GM19324 (cell line): Measurements from ENCODE around the gene BCAR3.
A peak's percentile ranks its signal among the peaks of the same experiment; 100 is the strongest.
"Not testable (repeated sequence)": the region's sequence is repeated elsewhere in the genome, so short reads cannot be mapped to it uniquely, and the experiment has no call there.

Experiments used
- ATAC-seq: cut with Tn5 transposase; IDR thresholded peaks from one replicate; pipeline ENCODE4 v1.9.1; 2021; ENCODE audit warnings: mild to moderate bottlenecking, moderate library complexity; ENCODE audit not compliant: unreplicated experiment, low FRiP score

The BCAR3 gene

DNA sequence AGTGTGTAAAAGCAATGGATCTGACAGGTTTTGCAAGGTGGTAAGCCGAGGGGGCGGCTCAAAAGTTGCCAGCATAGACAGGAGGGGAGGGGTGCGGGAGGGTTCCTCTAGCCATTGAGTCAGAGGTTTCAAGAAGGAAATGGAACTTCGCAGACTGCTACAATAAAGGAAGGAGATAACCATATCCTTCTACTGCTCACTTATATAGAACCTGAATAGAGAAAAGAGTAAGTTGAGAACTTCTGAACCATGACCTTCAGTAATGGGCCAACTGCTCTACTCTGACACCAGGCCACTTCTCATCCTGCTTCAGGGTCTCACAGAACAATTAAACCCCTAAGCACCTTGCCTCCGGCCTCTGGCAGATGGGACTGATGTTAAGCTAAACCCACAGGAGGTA lies 26.3 kb upstream of the BCAR3 start:
- ATAC-seq = peak; percentile 52

DNA sequence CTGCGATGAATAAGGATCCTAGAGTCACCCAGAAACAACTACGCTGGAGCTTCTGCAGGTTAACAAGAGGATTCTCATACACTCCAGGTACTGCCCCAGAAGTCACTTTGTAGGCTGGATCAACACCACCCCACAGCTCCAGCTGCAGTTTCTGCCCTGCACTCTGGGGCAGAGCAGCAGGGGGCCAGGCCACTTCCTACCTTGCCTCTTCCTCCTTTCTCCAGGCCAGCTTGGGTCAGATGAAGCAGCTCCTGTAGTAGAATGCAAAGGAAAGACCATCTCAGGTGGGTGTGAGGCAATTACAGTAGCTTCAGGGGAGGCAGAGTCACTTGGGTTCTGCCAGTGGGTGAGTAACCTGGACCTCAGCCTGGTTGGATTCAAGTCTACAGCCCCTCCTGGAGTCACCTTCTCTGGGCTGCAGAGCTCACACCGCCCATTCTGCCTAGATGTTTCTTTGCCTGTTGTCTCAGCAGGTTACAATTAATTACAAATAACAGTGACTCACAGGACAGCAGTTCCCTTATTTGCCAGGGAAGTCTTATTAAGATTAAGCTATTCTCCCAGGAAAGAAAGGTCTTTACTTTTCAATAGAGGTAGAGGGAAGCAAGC lies 24.4 kb upstream of the BCAR3 start:
- no peak for ATAC-seq

DNA sequence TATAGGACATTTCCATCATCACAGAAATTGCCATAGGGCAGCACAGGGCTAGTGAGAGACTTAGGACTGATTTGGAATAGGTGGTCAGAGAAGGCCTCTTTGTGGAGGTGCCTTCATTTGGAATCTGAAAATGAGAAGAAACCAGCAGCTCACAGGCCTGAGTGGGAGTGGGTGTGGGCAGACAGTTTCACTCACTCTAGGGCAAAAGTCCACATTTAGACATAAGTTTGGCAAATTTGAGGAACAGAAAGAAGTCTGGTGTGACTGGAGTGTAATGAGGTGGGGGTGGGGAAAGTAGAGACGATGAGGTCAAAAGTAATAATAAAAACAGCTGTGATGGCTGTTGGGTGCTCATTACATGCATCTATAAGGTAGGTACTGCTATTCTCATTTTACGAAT lies 22.4 kb upstream of the BCAR3 start:
- ATAC-seq = peak; percentile 52

DNA sequence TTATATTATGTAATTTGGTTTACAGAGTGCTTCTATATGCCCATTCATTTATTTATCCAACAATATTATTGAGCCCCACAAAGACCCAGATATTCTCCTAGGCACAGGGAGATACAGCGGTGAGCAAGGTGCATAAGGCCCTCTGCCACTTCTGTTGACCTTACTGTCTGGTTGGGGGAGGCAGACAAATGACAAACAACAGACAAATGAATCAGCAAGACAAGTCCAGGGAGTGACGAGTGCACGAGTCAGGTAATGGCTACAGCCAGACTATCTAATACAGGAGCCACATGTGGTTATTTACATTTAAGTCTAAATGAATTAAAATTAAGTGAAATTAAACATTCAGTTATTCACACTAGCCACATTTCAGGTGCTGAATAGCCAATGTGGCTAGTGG lies 22.0 kb upstream of the BCAR3 start:
- ATAC-seq = no peak

DNA sequence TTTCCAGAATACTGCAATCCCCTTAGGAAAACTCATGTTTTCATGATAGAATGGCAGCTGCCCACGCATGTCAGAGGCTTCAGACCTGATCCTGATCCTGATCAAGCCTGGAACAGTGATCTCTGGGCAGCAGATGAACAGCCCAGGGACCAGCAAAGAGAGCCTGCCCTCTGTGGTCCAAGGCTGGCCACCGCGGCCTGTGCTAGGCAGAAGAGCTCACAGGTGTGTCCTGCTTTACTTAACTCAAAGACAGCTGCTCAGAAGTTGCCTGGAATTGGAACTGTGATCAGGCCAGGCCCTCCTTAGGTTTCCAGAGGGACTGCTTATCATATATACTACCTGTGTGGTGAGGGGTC lies 21.2 kb upstream of the BCAR3 start:
- ATAC-seq = no peak

- ATAC-seq = no peak
These were observed 20.6 kb upstream of the BCAR3 start for GRCh38 chr1:93702111-93702827.

DNA sequence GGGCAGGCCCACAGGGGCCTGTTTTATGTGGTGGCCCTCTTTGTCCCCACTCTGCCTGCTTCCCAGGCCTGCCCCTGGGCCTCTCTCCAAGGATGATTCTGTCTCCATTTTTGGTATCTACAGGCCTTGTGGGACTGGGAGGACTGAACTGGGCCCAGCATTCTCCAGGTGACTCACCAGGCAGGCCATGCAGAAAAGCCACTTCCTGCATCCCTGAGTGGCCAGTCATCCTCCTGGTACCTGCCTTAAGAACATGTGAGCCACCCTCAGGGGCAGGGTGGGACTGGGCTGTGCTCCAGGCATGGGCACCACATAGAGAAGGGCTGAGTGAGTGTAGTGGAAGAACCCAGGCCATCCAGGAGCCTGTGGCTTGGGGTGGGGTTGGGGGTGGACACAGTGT lies 20.0 kb upstream of the BCAR3 start:
- ATAC-seq = no peak

DNA sequence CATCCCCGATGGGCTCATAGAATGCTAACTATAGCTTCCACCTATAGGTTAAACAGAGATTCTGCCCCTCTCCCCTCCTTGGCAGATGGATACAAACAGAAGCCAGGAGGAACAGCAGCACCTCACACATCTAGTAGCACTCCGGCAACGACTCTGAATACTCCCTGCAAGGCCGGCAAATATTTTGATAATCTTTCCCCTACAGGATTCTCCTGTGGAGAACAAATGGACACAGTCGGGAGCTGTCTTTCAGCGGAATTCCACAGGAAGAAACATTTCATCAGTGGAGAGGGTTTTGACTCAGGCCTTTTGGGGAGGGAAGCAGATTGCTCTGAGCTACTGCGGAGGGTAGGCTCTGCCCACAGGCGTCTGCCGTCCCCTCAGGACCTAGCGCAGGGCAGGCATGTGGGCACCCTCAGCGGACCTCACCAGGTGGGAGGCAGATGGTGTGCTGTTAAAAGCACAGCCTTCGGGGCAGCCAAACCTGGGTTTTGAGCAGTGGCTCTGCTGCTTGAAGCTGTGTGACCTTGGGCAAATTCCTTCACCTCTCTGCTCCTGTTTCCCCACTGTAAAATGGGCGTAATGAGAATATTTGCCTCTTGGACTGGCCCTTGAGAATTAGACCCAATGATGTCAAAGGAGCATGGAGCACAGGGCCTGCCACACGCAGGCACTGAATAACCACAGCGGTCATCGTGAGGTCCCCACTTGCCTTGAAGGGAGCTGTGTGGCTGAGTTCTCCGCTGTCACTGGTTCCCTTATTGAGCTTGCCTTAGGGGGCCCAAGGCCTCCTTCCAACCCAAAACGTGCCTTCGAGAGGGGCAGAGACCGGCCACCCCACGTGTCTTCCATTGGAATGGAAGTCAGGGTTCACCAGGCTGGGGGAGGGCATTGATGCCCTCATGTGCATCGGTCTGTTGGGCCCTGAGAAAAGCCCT lies 19.2 kb upstream of the BCAR3 start:
- ATAC-seq = no peak

DNA sequence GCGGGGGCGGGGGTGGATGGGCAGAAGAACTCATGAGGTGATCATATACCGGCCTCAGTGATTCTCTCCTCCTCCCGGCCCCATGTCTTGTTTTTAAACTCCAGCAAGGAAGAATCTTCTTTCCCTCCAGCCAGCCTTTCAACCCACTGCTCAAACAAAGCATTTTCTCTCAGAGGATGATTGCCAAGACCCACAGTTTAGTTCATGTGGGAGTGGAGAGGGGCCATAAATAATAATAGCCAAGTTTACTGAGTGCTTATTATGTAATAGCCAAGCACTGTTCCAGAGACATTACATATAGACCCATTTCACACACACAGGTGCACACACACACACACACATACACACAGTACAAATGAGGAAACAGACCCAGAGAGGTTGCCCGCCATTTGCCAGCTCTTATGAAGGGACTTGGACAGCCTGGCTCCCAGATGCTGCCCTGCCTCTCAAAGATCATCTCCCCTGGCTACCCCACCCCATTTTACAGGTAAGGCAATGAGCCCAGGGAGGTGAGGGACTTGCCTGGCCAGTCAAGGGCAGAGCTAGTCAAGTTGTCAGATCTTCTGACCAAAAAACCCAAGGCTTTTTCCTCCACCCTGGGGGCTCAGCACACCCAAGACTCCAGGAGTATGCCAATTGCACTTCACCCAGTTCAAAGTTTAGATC lies 18.0 kb upstream of the BCAR3 start:
- ATAC-seq = no peak

DNA sequence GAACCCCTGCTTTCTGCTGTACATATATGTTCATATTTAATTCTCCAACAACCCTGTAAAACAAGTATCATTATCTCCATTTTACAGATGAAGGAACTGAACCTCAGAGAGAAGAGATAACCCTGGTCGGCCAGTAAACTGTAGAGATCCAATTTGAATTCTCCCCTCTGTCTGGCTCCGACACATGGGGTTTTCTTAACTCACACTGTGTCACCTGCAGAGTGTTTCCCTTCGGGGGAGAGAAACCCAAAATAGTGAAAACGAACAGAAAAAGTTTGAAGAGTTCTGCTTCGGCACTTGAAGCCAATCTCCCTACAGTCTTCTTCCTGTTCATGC lies 17.4 kb upstream of the BCAR3 start:
- no peak for ATAC-seq

GRCh38 chr1:93698329-93699048 lies 16.9 kb upstream of the BCAR3 start:
- ATAC-seq = no peak

- ATAC-seq = not testable (repeated sequence)
These were observed 15.9 kb upstream of the BCAR3 start for GRCh38 chr1:93697566-93697965.

- ATAC-seq = no peak
These were observed 13.9 kb upstream of the BCAR3 start for GRCh38 chr1:93695411-93696005.

GRCh38 chr1:93694819-93695218 lies 13.2 kb upstream of the BCAR3 start:
- no peak for ATAC-seq

DNA sequence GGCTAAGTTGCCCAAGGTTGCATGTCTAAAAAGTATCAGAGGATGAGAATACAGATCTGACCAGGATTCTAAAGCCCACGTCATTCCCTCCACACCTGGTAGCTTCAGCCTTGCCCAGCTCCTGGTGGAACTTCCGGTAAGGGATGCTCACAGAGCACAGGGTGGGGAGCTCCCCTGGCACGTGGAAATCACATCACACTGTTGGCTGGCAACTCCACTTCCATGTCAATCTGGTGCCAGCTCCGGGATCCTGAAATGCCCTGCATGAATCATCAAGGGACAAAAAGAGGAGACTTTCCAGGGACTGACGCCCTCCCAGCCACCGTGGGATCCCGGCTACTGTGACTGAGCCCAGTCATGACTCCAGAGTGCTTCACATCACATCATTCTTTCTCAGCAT lies 12.4 kb upstream of the BCAR3 start:
- ATAC-seq = no peak

DNA sequence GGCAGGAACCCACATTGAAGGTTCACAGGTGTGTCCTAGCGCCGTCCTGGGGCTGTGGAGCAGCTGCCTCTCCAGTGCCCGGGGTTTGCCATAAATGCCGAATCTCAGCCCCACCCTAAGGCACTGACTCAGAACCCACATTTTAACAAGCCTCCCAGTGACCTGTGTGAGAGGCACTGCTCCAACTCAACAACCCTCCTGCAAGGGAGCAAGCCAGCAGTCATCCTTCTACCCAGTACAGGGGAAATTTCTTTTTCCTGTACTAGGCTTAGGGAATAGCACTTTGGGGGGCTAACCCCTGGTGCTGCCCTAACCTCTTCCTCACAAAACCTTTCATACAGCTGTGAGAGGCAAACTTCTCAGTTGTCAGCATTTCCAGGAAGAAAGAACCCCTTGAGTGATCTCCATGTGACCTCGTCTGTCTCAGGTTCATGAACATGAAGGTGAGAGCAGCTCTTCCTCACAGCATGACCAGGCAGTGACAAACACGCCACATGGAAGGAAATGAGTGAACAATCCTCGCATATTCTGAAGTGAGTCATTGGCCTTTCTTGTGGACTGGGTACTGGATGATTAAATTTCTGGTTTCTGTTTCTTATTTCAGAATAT lies 11.4 kb upstream of the BCAR3 start:
- no peak for ATAC-seq

- ATAC-seq = no peak
These were observed 10.8 kb upstream of the BCAR3 start for GRCh38 chr1:93692451-93692861.

DNA sequence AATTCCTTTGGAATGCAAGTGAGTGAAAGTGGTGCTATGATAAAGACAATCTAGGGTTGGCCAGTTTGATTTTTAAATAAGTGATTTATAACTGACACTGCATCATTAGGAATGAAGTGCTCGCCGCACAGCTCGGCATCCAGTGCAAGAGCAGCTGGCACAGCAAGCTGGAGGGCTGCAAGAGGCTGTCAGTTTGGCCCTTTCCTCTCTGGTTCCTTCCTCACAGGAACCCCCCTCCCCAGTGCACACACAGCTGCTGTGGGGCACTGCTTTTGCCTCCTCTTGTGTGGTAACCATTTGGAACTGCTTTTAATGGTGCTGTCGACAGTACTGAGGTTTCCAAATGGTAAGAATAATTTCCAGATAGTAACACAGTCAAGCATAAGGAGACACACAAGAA lies 10.4 kb upstream of the BCAR3 start:
- no peak for ATAC-seq

DNA sequence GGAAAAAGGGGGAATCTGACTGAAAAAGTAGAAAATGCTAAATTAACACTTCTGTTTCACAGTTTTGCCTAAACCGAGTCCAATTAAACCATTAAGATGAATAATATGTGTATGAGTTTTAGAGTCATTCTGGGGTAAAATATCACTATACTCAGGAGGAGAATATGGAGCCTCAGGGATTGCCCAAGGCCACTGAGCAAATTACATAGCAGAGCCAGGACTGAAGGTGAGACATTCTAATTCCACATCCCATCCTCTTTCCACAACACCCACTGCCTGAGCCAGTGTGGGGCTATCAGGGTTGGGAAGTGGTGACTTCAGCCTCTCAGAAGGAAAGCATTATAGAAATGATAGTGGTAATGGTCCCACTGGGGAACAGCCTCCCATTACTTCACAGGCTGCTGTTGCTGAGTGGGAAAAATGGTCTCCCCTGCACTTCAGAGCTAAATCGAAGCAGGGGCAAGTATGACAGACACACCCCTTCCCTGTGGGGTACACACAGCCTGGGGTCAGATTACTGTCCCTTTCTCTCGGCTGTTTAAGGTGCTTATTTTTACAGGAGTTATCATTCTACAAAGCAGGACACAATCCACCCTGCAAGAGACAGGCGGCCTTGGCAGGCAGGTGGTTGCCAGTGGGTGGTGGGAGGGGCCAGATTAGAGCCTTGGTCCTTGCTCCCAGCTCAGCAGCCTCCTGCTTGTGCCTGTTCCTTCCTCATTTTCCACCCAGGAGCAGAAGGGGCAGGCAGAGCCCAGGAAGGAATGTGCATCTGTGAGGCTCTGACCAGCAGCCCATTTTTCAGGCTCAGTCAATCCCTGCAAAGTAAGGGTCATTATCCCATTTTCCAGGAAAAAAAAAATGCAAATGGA lies 9.5 kb upstream of the BCAR3 start:
- ATAC-seq = no peak
